Measurements from ENCODE around the gene CES4A. TPM values are rescaled to one million over a fixed set of nuclear protein-coding genes. Genes with fewer than 3 reads are reported as not detected.

The CES4A gene
- total and polyA plus RNA-seq, 2 of the 13 experiments (the other 11 are each of a cell fraction or from before 2014, with no cell fraction given): 0.09 to 0.17 TPM

DNA sequence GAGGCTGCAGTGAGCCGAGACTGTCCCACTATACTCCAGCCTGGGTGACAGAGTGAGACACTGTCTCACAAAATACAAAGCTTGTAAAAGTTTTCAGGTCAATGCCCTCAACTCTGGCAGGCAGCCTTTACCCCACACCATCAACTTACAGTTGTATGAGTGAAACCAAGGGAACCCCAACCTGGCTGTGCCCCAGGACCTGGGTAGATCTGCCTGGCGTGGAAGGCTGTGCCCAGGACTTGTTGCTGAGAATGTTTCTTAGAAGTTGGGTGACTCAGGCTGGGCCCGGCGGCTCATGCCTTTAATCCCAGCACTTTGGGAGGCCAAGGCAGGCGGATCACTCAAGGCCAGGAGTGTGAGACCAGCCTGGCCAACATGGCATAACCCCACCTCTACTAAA lies 19.5 kb upstream of the CES4A start:
- no TSS peak for BruUV-seq (replicated peaks)
- POLR2A ChIA-PET: no interaction called here
- Histone ChIP-seq H3K36me3 (replicated peaks in 1 of 2; ENCODE audit: control insufficient read depth in 1 of 2, insufficient read depth in 2 of 2, low read length in 2 of 2) (no peaks in the 10 kb centered on the region), H3K79me2 (ENCODE audit: insufficient read depth, low read length) (no peaks in the 10 kb centered on the region), H3K27ac (ENCODE audit: extremely low read length, insufficient read depth, low read length) (no peak overlapping the region), H3K27me3 (ENCODE audit: control insufficient read depth in 1 of 2, insufficient read depth in 2 of 2, low read length in 2 of 2) (peaks cover 0 to 4% of the 10 kb centered on the region in 2 experiments; a peak in 1 of 5 replicates), H3K4me1 (ENCODE audit: insufficient read depth, low read length) (peaks cover 8% of the 10 kb centered on the region; the same call in 1 of the 2 replicates), H3K9me3 (ENCODE audit: low read length) (no peaks in the 10 kb centered on the region), H3K9ac (ENCODE audit: insufficient read depth, low read depth, low read length) (no peak overlapping the region), H2AFZ (ENCODE audit: low read length) (no peak overlapping the region), H3K4me2 (ENCODE audit: low read depth, low read length) (no peak overlapping the region), H3K4me3 (replicated peaks in 1 of 3; ENCODE audit: insufficient read depth in 1 of 3, low read depth in 2 of 3, low read length in 3 of 3) (no peak overlapping the region), H4K20me1 (ENCODE audit: insufficient read depth, low read length) (no peaks in the 10 kb centered on the region)
- TF ChIP-seq GPN1 (CRISPR knock-in tag; IDR thresholded peaks at IDR 0.05; ENCODE audit: borderline replicate concordance): no peak
- no peak for TF ChIP-seq PAF1 (CRISPR knock-in tag; IDR thresholded peaks at IDR 0.05)
- no peak for TF ChIP-seq POLR2G (IDR thresholded peaks at IDR 0.05; ENCODE audit: low read depth, low read length)
- TF ChIP-seq ZMYM4 (CRISPR knock-in tag; IDR thresholded peaks at IDR 0.05): no peak
- no peak for TF ChIP-seq NFE2L1 (CRISPR knock-in tag; IDR thresholded peaks at IDR 0.05; ENCODE audit: borderline replicate concordance)
- no peak for TF ChIP-seq ZNF430 (CRISPR knock-in tag; IDR thresholded peaks at IDR 0.05)
- no peak for TF ChIP-seq ZNF782 (CRISPR knock-in tag; IDR thresholded peaks at IDR 0.05; ENCODE audit: borderline replicate concordance)
- no peak for TF ChIP-seq KLF16 (CRISPR knock-in tag; IDR thresholded peaks at IDR 0.05)
- no peak for TF ChIP-seq ZNF138 (CRISPR knock-in tag; IDR thresholded peaks at IDR 0.05; ENCODE audit: low read depth)
- no peak for TF ChIP-seq HOXA9 (CRISPR knock-in tag; IDR thresholded peaks at IDR 0.05; ENCODE audit: borderline replicate concordance)
- no peak for TF ChIP-seq KDM2A (CRISPR knock-in tag; IDR thresholded peaks at IDR 0.05; ENCODE audit: borderline replicate concordance, low read depth)
- TF ChIP-seq, protein P1, sequence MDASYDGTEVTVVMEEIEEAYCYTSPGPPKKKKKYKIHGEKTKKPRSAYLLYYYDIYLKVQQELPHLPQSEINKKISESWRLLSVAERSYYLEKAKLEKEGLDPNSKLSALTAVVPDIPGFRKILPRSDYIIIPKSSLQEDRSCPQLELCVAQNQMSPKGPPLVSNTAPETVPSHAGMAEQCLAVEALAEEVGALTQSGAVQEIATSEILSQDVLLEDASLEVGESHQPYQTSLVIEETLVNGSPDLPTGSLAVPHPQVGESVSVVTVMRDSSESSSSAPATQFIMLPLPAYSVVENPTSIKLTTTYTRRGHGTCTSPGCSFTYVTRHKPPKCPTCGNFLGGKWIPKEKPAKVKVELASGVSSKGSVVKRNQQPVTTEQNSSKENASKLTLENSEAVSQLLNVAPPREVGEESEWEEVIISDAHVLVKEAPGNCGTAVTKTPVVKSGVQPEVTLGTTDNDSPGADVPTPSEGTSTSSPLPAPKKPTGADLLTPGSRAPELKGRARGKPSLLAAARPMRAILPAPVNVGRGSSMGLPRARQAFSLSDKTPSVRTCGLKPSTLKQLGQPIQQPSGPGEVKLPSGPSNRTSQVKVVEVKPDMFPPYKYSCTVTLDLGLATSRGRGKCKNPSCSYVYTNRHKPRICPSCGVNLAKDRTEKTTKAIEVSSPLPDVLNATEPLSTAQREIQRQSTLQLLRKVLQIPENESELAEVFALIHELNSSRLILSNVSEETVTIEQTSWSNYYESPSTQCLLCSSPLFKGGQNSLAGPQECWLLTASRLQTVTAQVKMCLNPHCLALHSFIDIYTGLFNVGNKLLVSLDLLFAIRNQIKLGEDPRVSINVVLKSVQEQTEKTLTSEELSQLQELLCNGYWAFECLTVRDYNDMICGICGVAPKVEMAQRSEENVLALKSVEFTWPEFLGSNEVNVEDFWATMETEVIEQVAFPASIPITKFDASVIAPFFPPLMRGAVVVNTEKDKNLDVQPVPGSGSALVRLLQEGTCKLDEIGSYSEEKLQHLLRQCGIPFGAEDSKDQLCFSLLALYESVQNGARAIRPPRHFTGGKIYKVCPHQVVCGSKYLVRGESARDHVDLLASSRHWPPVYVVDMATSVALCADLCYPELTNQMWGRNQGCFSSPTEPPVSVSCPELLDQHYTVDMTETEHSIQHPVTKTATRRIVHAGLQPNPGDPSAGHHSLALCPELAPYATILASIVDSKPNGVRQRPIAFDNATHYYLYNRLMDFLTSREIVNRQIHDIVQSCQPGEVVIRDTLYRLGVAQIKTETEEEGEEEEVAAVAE (CRISPR knock-in tag; IDR thresholded peaks at IDR 0.05; ENCODE audit: borderline replicate concordance): no peak
- no peak for FAIRE-seq
- WGBS (ENCODE audit: low lambda C conversion rate): 89% methylated on average over 5 of the region's 5 CpGs
- CTCF ChIA-PET (ENCODE audit: low intra/inter-chr PET ratio, low total read pairs): no interaction called here
- ATAC-seq: no peak
- in situ Hi-C loops (cut with HindIII; ENCODE audit: extremely low pct_ligation_motif_present, low pct_unique_long_range_greater_than_20kb): no loop called here
- no peak for DNase-seq (ENCODE audit: low spot score)
- intact Hi-C loops (cut with micrococcal nuclease; ENCODE audit: unreplicated experiment): no loop called here
